Activated T-cell treated with anti-CD3 and anti-CD28 coated beads, Interleukin-2, amount 50 U/mL, for 4 hours (primary cell): ENCODE results near the gene SIL1. TPM values are rescaled to one million over a fixed set of nuclear protein-coding genes. Genes with fewer than 3 reads are reported as not detected.

ENCODE experiments used
- ATAC-seq, 2 donors: fragments of 200-7000 bp; cut with Tn5 transposase; one replicate each; pipeline ENCODE4 v1.10.0; 2021
- DNase-seq: peaks from one replicate; pipeline ENCODE4 v3.0.0-alpha.2; 2020
- H3K27me3 Mint-ChIP-seq: one replicate; pipeline ENCODE4 v1.8.0; 2021; ENCODE audit warnings: low read depth, mixed read lengths
- H3K36me3 Mint-ChIP-seq: one replicate; pipeline ENCODE4 v1.8.0; 2022; ENCODE audit warnings: mixed read lengths; ENCODE audit not compliant: insufficient read depth
- H3K4me1 Mint-ChIP-seq: one replicate; pipeline ENCODE4 v1.8.0; 2021; ENCODE audit warnings: low read depth, mixed read lengths
- H3K4me3 Mint-ChIP-seq: one replicate; pipeline ENCODE4 v1.8.0; 2021; ENCODE audit warnings: mild to moderate bottlenecking, moderate library complexity, mixed read lengths
- H3K9me3 Mint-ChIP-seq: one replicate; pipeline ENCODE4 v1.8.0; 2021; ENCODE audit warnings: mixed read lengths
- total RNA-seq, 3 donors: library from RNA; stranded (reverse); gene quantifications; one replicate each; pipeline ENCODE4 v1.2.1, GENCODE V29; 2021

The SIL1 gene
- total RNA-seq, 3 donors from 2014 or later: 17.8 to 26.1 (median 22.9) TPM

- Mint-ChIP-seq H3K4me1 (no peaks in the 10 kb centered on the region), H3K36me3 (peaks cover 7% of the 10 kb centered on the region)
- no peak for DNase-seq
These were observed 284.4 kb downstream of the SIL1 start for GRCh38 chr5:138913773-138914172.

DNA sequence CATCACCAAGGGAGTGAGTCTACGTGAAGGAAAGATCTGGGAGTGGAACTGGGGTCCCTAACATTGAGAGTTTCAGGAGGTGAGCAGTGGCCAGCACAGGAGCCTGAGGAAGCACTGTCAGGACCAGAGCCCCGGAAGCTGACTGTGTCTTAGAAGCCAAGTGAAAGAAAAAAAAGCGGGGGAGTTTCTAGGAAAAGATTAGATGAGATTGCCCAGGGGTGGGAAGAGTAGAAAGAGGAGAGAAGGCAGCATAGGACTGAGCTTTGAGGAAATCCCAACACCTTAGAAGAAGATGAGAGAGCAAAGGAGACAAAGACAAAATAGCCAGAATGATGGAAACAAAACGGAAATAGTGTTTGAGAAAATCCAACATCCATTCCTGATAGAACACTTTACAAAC is 286.1 kb downstream of the SIL1 start:
- H3K4me3 Mint-ChIP-seq: no peak overlapping the region
- DNase-seq (no peak), ATAC-seq (no peak)
- no peaks in the 10 kb centered on the region for H3K4me1 Mint-ChIP-seq
- no peaks in the 10 kb centered on the region for H3K27me3 Mint-ChIP-seq
- H3K9me3 Mint-ChIP-seq: no peaks in the 10 kb centered on the region
- peaks cover 7% of the 10 kb centered on the region for H3K36me3 Mint-ChIP-seq

More at GRCh38 chr5:138913773-138914172, 284.4 kb downstream of the SIL1 start:
- no peak overlapping the region for H3K4me3 Mint-ChIP-seq
- no peak for ATAC-seq
- H3K9me3 Mint-ChIP-seq: no peaks in the 10 kb centered on the region
- H3K27me3 Mint-ChIP-seq: no peaks in the 10 kb centered on the region

DNA sequence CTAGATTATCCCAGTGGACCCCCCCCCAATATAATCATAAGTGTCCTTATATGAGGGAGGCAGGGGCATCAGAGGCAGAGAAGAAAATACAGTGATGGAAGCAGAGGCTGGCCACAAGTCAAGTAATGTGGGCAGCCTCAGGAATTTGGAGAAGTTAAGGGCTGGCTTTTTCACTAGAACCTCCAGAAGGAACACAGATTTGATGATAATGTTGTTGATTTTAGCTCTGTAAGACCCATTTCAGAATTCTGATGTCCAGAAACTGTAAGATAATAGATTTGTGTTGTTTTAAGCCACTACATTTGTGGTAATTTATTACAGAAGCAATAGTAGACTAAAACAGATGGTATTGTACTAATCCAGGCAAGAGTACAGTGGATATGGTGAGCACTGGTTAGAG is 286.7 kb downstream of the SIL1 start:
- H3K9me3 Mint-ChIP-seq: no peaks in the 10 kb centered on the region
- no peaks in the 10 kb centered on the region for H3K4me1 Mint-ChIP-seq
- peaks cover 7% of the 10 kb centered on the region for H3K36me3 Mint-ChIP-seq
- DNase-seq (no peak), ATAC-seq (no peak)
- no peak overlapping the region for H3K4me3 Mint-ChIP-seq
- no peaks in the 10 kb centered on the region for H3K27me3 Mint-ChIP-seq

DNA sequence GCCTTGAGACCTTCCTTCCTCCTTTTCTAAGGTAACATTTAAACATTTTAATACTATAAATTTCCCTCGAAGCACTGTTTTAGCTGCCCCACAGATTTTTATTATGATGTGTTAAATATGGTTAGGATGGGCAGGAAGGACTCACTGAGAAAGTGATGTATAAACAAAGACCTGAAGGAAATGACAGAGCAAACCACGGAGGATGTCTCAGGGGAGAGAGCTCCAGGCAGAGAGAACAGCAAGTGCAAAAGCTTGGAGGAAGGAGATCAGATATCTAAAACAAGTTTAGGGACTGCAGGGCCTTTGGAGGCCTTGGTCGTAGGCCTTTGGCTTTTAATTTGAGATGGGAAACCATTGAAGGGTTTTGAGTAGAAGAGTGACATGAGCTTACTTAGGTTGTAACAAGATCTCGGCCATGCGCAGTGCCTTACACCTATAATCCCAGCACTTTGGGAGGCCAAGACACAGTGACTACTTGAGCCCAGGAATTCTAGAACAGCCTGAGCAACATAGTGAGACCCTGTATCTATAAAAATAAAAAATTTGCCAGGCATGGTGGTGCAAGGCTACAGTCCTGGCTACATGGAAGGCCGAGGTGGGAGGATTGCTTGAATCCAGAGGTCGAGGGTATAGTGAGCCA is 287.5 kb downstream of the SIL1 start:
- ATAC-seq (no peak), DNase-seq (no peak)
- H3K9me3 Mint-ChIP-seq: no peaks in the 10 kb centered on the region
- no peaks in the 10 kb centered on the region for H3K27me3 Mint-ChIP-seq
- peaks cover 7% of the 10 kb centered on the region for H3K36me3 Mint-ChIP-seq
- H3K4me1 Mint-ChIP-seq: no peaks in the 10 kb centered on the region
- no peak overlapping the region for H3K4me3 Mint-ChIP-seq

DNA sequence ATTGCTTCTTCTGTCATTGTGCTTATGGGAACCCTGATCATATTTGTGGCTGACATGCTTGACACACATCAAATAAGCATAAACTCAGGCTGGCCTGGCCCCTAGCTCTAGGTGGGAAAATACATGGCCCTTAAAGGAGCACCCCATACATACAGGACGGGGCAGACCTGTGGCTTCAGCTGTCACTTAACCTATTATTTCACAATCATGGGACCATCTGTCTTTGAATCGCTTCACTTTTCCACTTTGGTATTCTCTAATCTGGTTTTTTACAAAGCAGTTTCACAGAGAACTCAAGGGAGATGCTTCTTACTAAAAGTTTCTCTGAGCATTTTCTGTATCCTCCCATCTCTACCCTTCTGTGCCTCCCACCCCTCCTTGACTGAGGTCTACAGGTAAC is 288.4 kb downstream of the SIL1 start:
- Mint-ChIP-seq H3K36me3 (peaks cover 10% of the 10 kb centered on the region), H3K27me3 (no peaks in the 10 kb centered on the region), H3K4me1 (no peaks in the 10 kb centered on the region), H3K9me3 (no peaks in the 10 kb centered on the region), H3K4me3 (no peak overlapping the region)
- no peak for DNase-seq
- no peak for ATAC-seq

DNA sequence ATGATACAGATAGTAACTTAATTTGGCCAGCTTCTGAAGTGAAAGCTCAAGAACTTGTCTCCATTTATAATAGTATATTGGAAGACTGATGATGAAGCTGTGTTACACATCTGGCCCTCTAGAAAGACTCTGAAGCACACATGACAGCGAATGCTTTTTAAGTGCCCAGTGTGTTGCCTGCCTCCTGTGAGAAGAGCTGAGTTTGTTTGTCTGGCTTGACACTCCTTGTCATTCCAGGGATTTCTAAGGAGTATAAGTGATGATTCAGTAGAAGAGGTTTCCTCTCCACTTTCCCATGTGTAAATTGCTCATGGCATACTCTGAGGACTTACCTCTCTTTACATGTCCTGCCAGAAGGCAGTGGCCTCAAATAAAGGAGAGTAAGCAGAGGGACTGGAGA is 292.6 kb downstream of the SIL1 start:
- Mint-ChIP-seq H3K27me3 (no peaks in the 10 kb centered on the region), H3K9me3 (no peaks in the 10 kb centered on the region), H3K4me3 (no peak overlapping the region), H3K4me1 (peaks cover 5% of the 10 kb centered on the region), H3K36me3 (peaks cover 10% of the 10 kb centered on the region)
- DNase-seq (no peak), ATAC-seq (no peak)

DNA sequence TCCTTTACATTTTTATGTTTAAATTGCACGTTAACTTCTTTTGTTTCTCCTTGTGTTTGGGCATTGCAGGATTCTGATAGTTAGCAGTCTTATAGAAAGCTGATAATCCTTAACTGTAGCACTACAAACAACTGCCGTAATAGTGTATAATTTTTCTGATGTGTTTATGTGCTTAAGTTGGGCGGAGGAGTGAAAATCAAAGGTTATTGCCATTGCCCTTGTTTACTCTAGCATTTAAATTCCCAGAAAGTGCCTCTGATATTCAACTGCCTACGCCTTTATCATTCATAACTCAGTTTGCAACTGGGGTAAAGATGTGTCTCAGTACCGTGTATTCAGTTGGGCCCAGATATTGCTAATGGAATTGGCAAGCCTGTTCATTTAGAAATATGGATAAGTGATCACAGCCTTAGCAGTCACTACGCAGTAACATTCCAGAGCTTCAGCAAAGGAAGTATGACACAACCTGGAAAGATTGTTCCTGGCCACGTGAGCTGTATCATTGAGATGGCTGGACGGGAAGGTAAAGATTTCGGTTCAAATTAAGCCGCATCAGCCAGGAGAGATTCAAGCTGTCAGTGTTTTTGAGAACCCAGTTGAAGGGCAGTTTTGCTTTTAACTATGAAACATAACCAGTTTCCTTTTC is 294.9 kb downstream of the SIL1 start:
- Mint-ChIP-seq H3K9me3 (no peaks in the 10 kb centered on the region), H3K4me3 (no peak overlapping the region), H3K36me3 (peaks cover 5% of the 10 kb centered on the region), H3K27me3 (no peaks in the 10 kb centered on the region), H3K4me1 (peaks cover 9% of the 10 kb centered on the region)
- DNase-seq: no peak
- no peak for ATAC-seq

DNA sequence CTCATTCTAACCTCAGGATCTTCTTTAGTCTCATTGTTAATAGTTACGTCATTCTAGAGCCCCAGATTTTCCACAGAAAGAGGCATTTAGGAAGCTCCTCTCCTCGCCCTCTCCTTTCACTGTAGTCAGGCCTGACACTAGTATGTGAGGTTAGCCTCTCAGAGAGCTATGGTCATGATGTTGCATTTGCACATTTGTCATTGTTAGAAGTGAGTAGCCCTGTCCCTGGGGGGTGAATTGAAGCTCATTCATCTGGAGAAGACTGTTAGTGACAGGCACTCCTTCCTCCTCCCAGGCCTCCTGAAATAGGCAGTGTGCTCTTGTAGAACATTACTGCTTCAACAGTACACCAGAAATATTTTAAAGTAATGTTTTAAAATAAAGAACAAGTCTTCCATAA is 296.5 kb downstream of the SIL1 start:
- ATAC-seq (no peak), DNase-seq (no peak)
- Mint-ChIP-seq H3K4me1 (peaks cover 9% of the 10 kb centered on the region), H3K36me3 (peaks cover 5% of the 10 kb centered on the region), H3K27me3 (no peaks in the 10 kb centered on the region), H3K9me3 (no peaks in the 10 kb centered on the region), H3K4me3 (no peak overlapping the region)

DNA sequence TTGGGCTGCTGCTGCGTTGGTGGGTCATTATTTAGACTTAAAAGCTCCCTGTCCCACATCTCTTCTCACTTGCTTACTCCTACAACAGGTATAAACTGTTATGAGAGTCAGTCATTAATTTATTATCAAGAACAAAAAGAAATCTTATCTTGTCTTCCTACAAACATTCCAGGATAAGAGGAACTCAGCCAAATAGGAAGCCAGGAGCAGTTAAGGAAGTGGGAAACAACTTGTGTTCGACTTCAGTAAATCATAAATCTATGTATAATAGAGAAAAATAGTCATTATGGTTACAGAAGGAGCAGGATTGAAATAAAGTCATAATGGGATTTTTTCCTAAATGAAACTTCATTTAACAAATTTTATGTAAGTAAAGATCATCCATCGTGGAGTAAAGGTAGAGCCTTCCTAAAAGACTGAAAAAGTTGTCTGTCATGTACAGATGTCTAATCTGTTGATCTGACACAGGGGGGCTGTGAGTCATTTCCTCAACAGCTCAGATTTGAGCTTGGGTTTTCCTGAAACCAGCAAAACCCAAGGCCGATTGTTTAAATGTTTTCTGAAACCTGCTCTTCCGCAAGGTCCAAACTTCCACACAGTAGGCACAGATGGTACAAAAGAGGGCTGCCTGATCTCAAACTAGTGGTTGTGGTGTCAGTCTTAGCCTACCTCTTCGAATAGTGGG is 297.7 kb downstream of the SIL1 start:
- H3K36me3 Mint-ChIP-seq: peaks cover 2% of the 10 kb centered on the region
- no peaks in the 10 kb centered on the region for H3K27me3 Mint-ChIP-seq
- H3K4me3 Mint-ChIP-seq: no peak overlapping the region
- ATAC-seq: peak; percentile 78 to 88
- no peak for DNase-seq
- no peaks in the 10 kb centered on the region for H3K9me3 Mint-ChIP-seq
- H3K4me1 Mint-ChIP-seq: peaks cover 9% of the 10 kb centered on the region

GRCh38 chr5:138898742-138899141 is 299.4 kb downstream of the SIL1 start:
- Mint-ChIP-seq H3K4me1 (peaks cover 9% of the 10 kb centered on the region), H3K27me3 (no peaks in the 10 kb centered on the region), H3K9me3 (no peaks in the 10 kb centered on the region), H3K4me3 (no peak overlapping the region), H3K36me3 (no peaks in the 10 kb centered on the region)
- no peak for ATAC-seq
- DNase-seq: no peak

- Mint-ChIP-seq H3K36me3 (no peaks in the 10 kb centered on the region), H3K27me3 (no peaks in the 10 kb centered on the region), H3K4me3 (no peak overlapping the region), H3K9me3 (no peaks in the 10 kb centered on the region), H3K4me1 (peaks cover 9% of the 10 kb centered on the region)
- ATAC-seq: no peak
- no peak for DNase-seq
These were observed 299.9 kb downstream of the SIL1 start for GRCh38 chr5:138898299-138898698.

Other genes starting within 250 kb of the SIL1 start
- 100 to 1,000 TPM; 201 to 208 (median 202) TPM for gene MATR3, start 95.4 kb upstream of the SIL1 start, total RNA-seq
- gene PAIP2, start 143.5 kb upstream of the SIL1 start, total RNA-seq: 10 to 100 TPM; 47.0 to 59.9 (median 50.5) TPM
- gene SLC23A1, start 184.9 kb upstream of the SIL1 start, total RNA-seq: not detected
- gene MZB1, start 191.5 kb upstream of the SIL1 start, total RNA-seq: 1 to 10 TPM; 1.8 to 5.0 (median 2.5) TPM
- 1 to 10 TPM; 2.2 to 4.8 (median 4.1) TPM for gene PROB1, start 196.7 kb upstream of the SIL1 start, total RNA-seq
- 1 to 10 TPM; 2.4 to 3.6 (median 2.6) TPM for gene SPATA24, start 205.7 kb upstream of the SIL1 start, total RNA-seq
- 10 to 100 TPM; 22.7 to 32.8 (median 26.2) TPM for gene DNAJC18, start 241.2 kb upstream of the SIL1 start, total RNA-seq